T-helper 2 cell treated with Interferon-gamma antibody and Interleukin-4, amounts not matched to agents 5 μg/mL and 100 μg/mL, for 36 hours (primary cell): ENCODE results near the gene PTX4.

ENCODE experiments used
- DNase-seq: peaks from one replicate; pipeline ENCODE4 v3.0.0; 2021; ENCODE audit warnings: low spot score
- H3K27ac Mint-ChIP-seq: one replicate; pipeline ENCODE4 v1.8.0; 2021; ENCODE audit warnings: mild to moderate bottlenecking, mixed read lengths
- H3K27me3 Mint-ChIP-seq: one replicate; pipeline ENCODE4 v1.8.0; 2021; ENCODE audit warnings: low read depth, mixed read lengths
- H3K36me3 Mint-ChIP-seq: one replicate; pipeline ENCODE4 v1.8.0; 2021; ENCODE audit warnings: low read depth, mixed read lengths
- H3K4me1 Mint-ChIP-seq: one replicate; pipeline ENCODE4 v1.8.0; 2021; ENCODE audit warnings: low read depth, mixed read lengths
- H3K4me3 Mint-ChIP-seq: one replicate; pipeline ENCODE4 v1.8.0; 2022; ENCODE audit warnings: mild to moderate bottlenecking, moderate library complexity, mixed read lengths
- H3K9me3 Mint-ChIP-seq: one replicate; pipeline ENCODE4 v1.8.0; 2021; ENCODE audit warnings: mixed read lengths

PTX4 gene

GRCh38 chr16:1488619-1489018 is at the start of gene PTX4:
Gene PTX4, minus strand, starts transcription at chr16:1488944. Its CDS starts 35 bp downstream, at chr16:1488909.
- Mint-ChIP-seq H3K36me3 (no peaks in the 10 kb centered on the region), H3K4me1 (peaks cover 9% of the 10 kb centered on the region), H3K4me3 (no peak within 1 kb of the TSS), H3K27ac (no peak within 1 kb of the TSS), H3K9me3 (no peaks in the 10 kb centered on the region), H3K27me3 (no peaks in the 10 kb centered on the region)
- DNase-seq: no peak

GRCh38 chr16:1537763-1538289 is 49.1 kb upstream of the PTX4 start:
- Mint-ChIP-seq H3K4me1 (peaks cover 33% of the 10 kb centered on the region), H3K27me3 (no peaks in the 10 kb centered on the region), H3K9me3 (no peaks in the 10 kb centered on the region), H3K4me3 (peak overlapping the region; percentile 99), H3K36me3 (peaks cover 47% of the 10 kb centered on the region), H3K27ac (peak overlapping the region; percentile 50)
- DNase-seq: no peak

- no peaks in the 10 kb centered on the region for H3K9me3 Mint-ChIP-seq
- H3K27ac Mint-ChIP-seq: peak overlapping the region; percentile 69
- no peaks in the 10 kb centered on the region for H3K27me3 Mint-ChIP-seq
- peaks cover 29% of the 10 kb centered on the region for H3K4me1 Mint-ChIP-seq
- DNase-seq: no peak
- peaks cover 47% of the 10 kb centered on the region for H3K36me3 Mint-ChIP-seq
- peak overlapping the region; percentile 99 for H3K4me3 Mint-ChIP-seq
These were observed 48.4 kb upstream of the PTX4 start for GRCh38 chr16:1537138-1537577.

- H3K27me3 Mint-ChIP-seq: no peaks in the 10 kb centered on the region
- no peak for DNase-seq
- H3K4me3 Mint-ChIP-seq: peak overlapping the region; percentile 99
- H3K9me3 Mint-ChIP-seq: no peaks in the 10 kb centered on the region
- H3K4me1 Mint-ChIP-seq: peaks cover 29% of the 10 kb centered on the region
- H3K27ac Mint-ChIP-seq: peak overlapping the region; percentile 69
- peaks cover 45% of the 10 kb centered on the region for H3K36me3 Mint-ChIP-seq
These were observed 47.9 kb upstream of the PTX4 start for GRCh38 chr16:1536601-1537000.

GRCh38 chr16:1535391-1536291 is 46.9 kb upstream of the PTX4 start:
- peaks cover 42% of the 10 kb centered on the region for H3K36me3 Mint-ChIP-seq
- peak overlapping the region; percentile 78 for H3K27ac Mint-ChIP-seq
- peak overlapping the region; percentile 99 for H3K4me3 Mint-ChIP-seq
- H3K9me3 Mint-ChIP-seq: no peaks in the 10 kb centered on the region
- DNase-seq: peak; percentile 27
- no peaks in the 10 kb centered on the region for H3K27me3 Mint-ChIP-seq
- peaks cover 27% of the 10 kb centered on the region for H3K4me1 Mint-ChIP-seq

GRCh38 chr16:1534021-1535020 is 45.6 kb upstream of the PTX4 start:
- DNase-seq: no peak
- H3K27me3 Mint-ChIP-seq: no peaks in the 10 kb centered on the region
- H3K4me3 Mint-ChIP-seq: peak overlapping the region; percentile 99
- peak overlapping the region; percentile 78 for H3K27ac Mint-ChIP-seq
- H3K9me3 Mint-ChIP-seq: no peaks in the 10 kb centered on the region
- H3K36me3 Mint-ChIP-seq: peaks cover 37% of the 10 kb centered on the region
- H3K4me1 Mint-ChIP-seq: peaks cover 30% of the 10 kb centered on the region

- no peaks in the 10 kb centered on the region for H3K9me3 Mint-ChIP-seq
- DNase-seq: peak; percentile 28
- H3K36me3 Mint-ChIP-seq: peaks cover 36% of the 10 kb centered on the region
- peak within 1 kb of the TSS; percentile 78 for H3K27ac Mint-ChIP-seq
- H3K4me1 Mint-ChIP-seq: peaks cover 30% of the 10 kb centered on the region
- H3K27me3 Mint-ChIP-seq: no peaks in the 10 kb centered on the region
- peak within 1 kb of the TSS; percentile 99 for H3K4me3 Mint-ChIP-seq
These were observed 44.8 kb upstream of the PTX4 start, which contains the start of gene TMEM204 for GRCh38 chr16:1533443-1533951. Gene TMEM204, plus strand, starts transcription at chr16:1533666. Its CDS starts 610 bp downstream, at chr16:1534276.

GRCh38 chr16:1532771-1533170 is 44.0 kb upstream of the PTX4 start:
- H3K27ac Mint-ChIP-seq: peak overlapping the region; percentile 78
- H3K9me3 Mint-ChIP-seq: no peaks in the 10 kb centered on the region
- no peaks in the 10 kb centered on the region for H3K27me3 Mint-ChIP-seq
- no peak for DNase-seq
- peaks cover 25% of the 10 kb centered on the region for H3K4me1 Mint-ChIP-seq
- H3K36me3 Mint-ChIP-seq: peaks cover 29% of the 10 kb centered on the region
- H3K4me3 Mint-ChIP-seq: peak overlapping the region; percentile 99

GRCh38 chr16:1532081-1532760 is 43.5 kb upstream of the PTX4 start:
- no peak for DNase-seq
- no peaks in the 10 kb centered on the region for H3K9me3 Mint-ChIP-seq
- H3K27me3 Mint-ChIP-seq: no peaks in the 10 kb centered on the region
- peaks cover 24% of the 10 kb centered on the region for H3K36me3 Mint-ChIP-seq
- H3K27ac Mint-ChIP-seq: peak overlapping the region; percentile 52
- no peak overlapping the region for H3K4me3 Mint-ChIP-seq
- peaks cover 21% of the 10 kb centered on the region for H3K4me1 Mint-ChIP-seq

GRCh38 chr16:1531638-1531910 is 42.8 kb upstream of the PTX4 start:
- Mint-ChIP-seq H3K4me3 (no peak overlapping the region), H3K9me3 (no peaks in the 10 kb centered on the region), H3K27me3 (no peaks in the 10 kb centered on the region), H3K4me1 (peaks cover 18% of the 10 kb centered on the region), H3K27ac (no peak overlapping the region), H3K36me3 (peaks cover 17% of the 10 kb centered on the region)
- DNase-seq: no peak

GRCh38 chr16:1530883-1531637 is 42.3 kb upstream of the PTX4 start:
- Mint-ChIP-seq H3K27me3 (no peaks in the 10 kb centered on the region), H3K9me3 (no peaks in the 10 kb centered on the region), H3K4me3 (no peak overlapping the region), H3K4me1 (peaks cover 17% of the 10 kb centered on the region), H3K27ac (no peak overlapping the region), H3K36me3 (peaks cover 13% of the 10 kb centered on the region)
- no peak for DNase-seq

- H3K27ac Mint-ChIP-seq: no peak overlapping the region
- no peaks in the 10 kb centered on the region for H3K9me3 Mint-ChIP-seq
- no peaks in the 10 kb centered on the region for H3K27me3 Mint-ChIP-seq
- peaks cover 17% of the 10 kb centered on the region for H3K4me1 Mint-ChIP-seq
- H3K4me3 Mint-ChIP-seq: no peak overlapping the region
- DNase-seq: no peak
- H3K36me3 Mint-ChIP-seq: peaks cover 11% of the 10 kb centered on the region
These were observed 41.7 kb upstream of the PTX4 start for GRCh38 chr16:1530349-1530882.
